GM23338 (cell line): ENCODE results near the gene PSMD10. TPM values are rescaled to one million over a fixed set of nuclear protein-coding genes. Genes with fewer than 3 reads are reported as not detected.

Experiments used
- ATAC-seq: fragments of 200-7000 bp; cut with Tn5 transposase; 3 replicates; pipeline ENCODE4 v1.9.1; 2020
- DNase-seq: peaks from one replicate; pipeline ENCODE4 v3.0.0-alpha.2; 2015; ENCODE audit warnings: low spot score
- H2AFZ ChIP-seq: fragments of 200-600 bp; sonication (generic); 2 replicates; pipeline ENCODE4 v1.8.0; 2016; ENCODE audit warnings: antibody characterized with exemption, mild to moderate bottlenecking, moderate library complexity
- H3F3A ChIP-seq: fragments of 200-600 bp; sonication (generic); replicated peaks from 2 replicates; pipeline ENCODE4 v1.8.0; 2017; ENCODE audit warnings: antibody characterized with exemption, mixed run types, low read depth
- H3K27ac ChIP-seq: fragments of 200-600 bp; sonication (generic); 2 replicates; pipeline ENCODE4 v1.6.1; 2016; ENCODE audit warnings: low read depth
- H3K27me3 ChIP-seq: fragments of 200-600 bp; sonication (generic); 2 replicates; pipeline ENCODE4 v1.8.0; 2016; ENCODE audit warnings: mild to moderate bottlenecking, mixed run types, moderate library complexity; ENCODE audit not compliant: insufficient read depth
- H3K36me3 ChIP-seq: fragments of 200-600 bp; sonication (generic); 2 replicates; pipeline ENCODE4 v1.8.0; 2016; ENCODE audit warnings: mild to moderate bottlenecking; ENCODE audit not compliant: insufficient read depth
- H3K4me1 ChIP-seq: fragments of 200-600 bp; sonication (generic); 2 replicates; pipeline ENCODE4 v1.8.0; 2016; ENCODE audit warnings: mild to moderate bottlenecking, moderate library complexity; ENCODE audit not compliant: insufficient read depth
- H3K4me2 ChIP-seq: fragments of 200-600 bp; sonication (generic); 2 replicates; pipeline ENCODE4 v1.7.1; 2017; ENCODE audit warnings: mixed run types
- H3K4me3 ChIP-seq: fragments of 200-600 bp; sonication (generic); 2 replicates; pipeline ENCODE4 v1.6.1; 2016; ENCODE audit warnings: mixed run types
- H3K79me2 ChIP-seq: fragments of 200-600 bp; sonication (generic); replicated peaks from 2 replicates; pipeline ENCODE4 v1.8.0; 2017; ENCODE audit warnings: mild to moderate bottlenecking; ENCODE audit not compliant: insufficient read depth
- H3K9me2 ChIP-seq: fragments of 200-600 bp; sonication (generic); 2 replicates; pipeline ENCODE4 v1.8.0; 2017; ENCODE audit not compliant: insufficient read depth
- H4K20me1 ChIP-seq: fragments of 200-600 bp; sonication (generic); replicated peaks from 2 replicates; pipeline ENCODE4 v1.8.0; 2017; ENCODE audit warnings: mild to moderate bottlenecking; ENCODE audit not compliant: insufficient read depth
- H3K27ac Mint-ChIP-seq: 2 replicates; pipeline ENCODE4 v1.8.0; 2020; ENCODE audit warnings: inconsistent platforms, mild to moderate bottlenecking, moderate library complexity, mixed read lengths
- H3K27me3 Mint-ChIP-seq: 3 replicates; pipeline ENCODE4 v1.8.0; 2022; ENCODE audit warnings: low read depth, mild to moderate bottlenecking, moderate library complexity, mixed read lengths, inconsistent platforms; ENCODE audit not compliant: insufficient read depth, poor library complexity
- H3K36me3 Mint-ChIP-seq: 3 replicates; pipeline ENCODE4 v1.8.0; 2021; ENCODE audit warnings: low read depth, mild to moderate bottlenecking, inconsistent platforms, moderate library complexity, mixed read lengths
- H3K4me1 Mint-ChIP-seq: 3 replicates; pipeline ENCODE4 v1.8.0; 2020; ENCODE audit warnings: mild to moderate bottlenecking, inconsistent platforms, mixed read lengths
- H3K4me3 Mint-ChIP-seq: 3 replicates; pipeline ENCODE4 v1.8.0; 2021; ENCODE audit warnings: moderate library complexity, mild to moderate bottlenecking, inconsistent platforms, mixed read lengths
- H3K9me3 Mint-ChIP-seq: 3 replicates; pipeline ENCODE4 v1.8.0; 2020; ENCODE audit warnings: moderate library complexity, mild to moderate bottlenecking, inconsistent platforms, mixed read lengths
- CREB1 ChIP-seq: fragments of 250-450 bp; sonication (Bioruptor Pico); IDR thresholded peaks from 2 replicates; pipeline ENCODE4 v1.5.0; 2020; ENCODE audit warnings: low read depth, mild to moderate bottlenecking, moderate library complexity
- CTCF ChIP-seq, 2 experiments: fragments of 200-600 bp in 1 of 2; sonication (generic) in 1 of 2; conservative IDR thresholded peaks; 2 replicates each; pipeline versions ENCODE4 v1.5.1 to v1.6.1; 2016 to 2017; ENCODE audit warnings: antibody characterized with exemption in 2 of 2, low read depth in 2 of 2, mild to moderate bottlenecking in 2 of 2, moderate library complexity in 1 of 2
- ETS1 ChIP-seq: IDR thresholded peaks from 2 replicates; pipeline ENCODE4 v1.6.1; 2016; ENCODE audit warnings: antibody characterized with exemption
- EZH2 ChIP-seq: fragments of 200-600 bp; sonication (generic); IDR thresholded peaks from one replicate; pipeline ENCODE4 v1.8.0; 2017; ENCODE audit warnings: antibody characterized with exemption, mild to moderate bottlenecking, low read depth; ENCODE audit not compliant: unreplicated experiment
- EZH2phosphoT487 ChIP-seq: fragments of 200-600 bp; sonication (generic); IDR thresholded peaks from one replicate; pipeline ENCODE4 v1.8.1; 2018; ENCODE audit warnings: antibody characterized with exemption; ENCODE audit not compliant: unreplicated experiment
- JUNB ChIP-seq: IDR thresholded peaks from one replicate; pipeline ENCODE4 v1.6.1; 2016; ENCODE audit warnings: antibody characterized with exemption; ENCODE audit not compliant: unreplicated experiment
- NANOG ChIP-seq: IDR thresholded peaks from 2 replicates; pipeline ENCODE4 v1.6.1; 2016; ENCODE audit warnings: antibody characterized with exemption, borderline replicate concordance
- POLR2AphosphoS5 ChIP-seq: IDR thresholded peaks from 2 replicates; pipeline ENCODE4 v1.6.1; 2016; ENCODE audit warnings: antibody characterized with exemption, low read depth
- REST ChIP-seq: IDR thresholded peaks from one replicate; pipeline ENCODE4 v1.6.1; 2018; ENCODE audit warnings: antibody characterized with exemption; ENCODE audit not compliant: unreplicated experiment
- STAT1 ChIP-seq: IDR thresholded peaks from one replicate; pipeline ENCODE4 v1.6.1; 2016; ENCODE audit warnings: antibody characterized with exemption; ENCODE audit not compliant: unreplicated experiment
- ZNF114 ChIP-seq: fragments of 250-450 bp; sonication (Bioruptor Pico); IDR thresholded peaks from 2 replicates; pipeline ENCODE4 v1.5.0; 2020; ENCODE audit warnings: mild to moderate bottlenecking, moderate library complexity
- ZNF331 ChIP-seq: fragments of 250-450 bp; sonication (Bioruptor Pico); IDR thresholded peaks from 2 replicates; pipeline ENCODE4 v1.5.0; 2020; ENCODE audit warnings: low read depth, mild to moderate bottlenecking, moderate library complexity
- ZNF462 ChIP-seq: fragments of 250-450 bp; sonication (Bioruptor Pico); IDR thresholded peaks from 2 replicates; pipeline ENCODE4 v1.5.0; 2020; ENCODE audit warnings: mild to moderate bottlenecking, moderate library complexity
- polyA plus RNA-seq: library from polyadenylated mRNA; unstranded; fragments of >200 nt; fragmentation: Nextera tagmentation; extraction: Ambion mirVana; gene quantifications from 2 replicates; pipeline ENCODE4 v1.2.1, GENCODE V29; 2016
- total RNA-seq: library from RNA; depleted of rRNA; stranded (reverse); fragments of >200 nt; shearing (Covaris generic); gene quantifications from 2 replicates; pipeline ENCODE4 v1.2.3, GENCODE V29; 2014

The PSMD10 gene
- total and polyA plus RNA-seq, 2 experiments from 2014 or later = 53.0 to 61.2 TPM

GRCh38 chrX:108064001-108064400 lies 27.3 kb downstream of the PSMD10 start:
- DNase-seq = no peak
- H3K27ac Mint-ChIP-seq = no peak overlapping the region
- peaks cover 12% of the 10 kb centered on the region; the same call in 2 of the 3 replicates for H3K4me1 Mint-ChIP-seq
- H3K9me3 Mint-ChIP-seq = no peaks in the 10 kb centered on the region
- no peaks in the 10 kb centered on the region for H3K79me2 ChIP-seq
- H3K27ac ChIP-seq = no peak overlapping the region
- H3K4me3 Mint-ChIP-seq = no peak overlapping the region
- no peaks in the 10 kb centered on the region for H3K27me3 Mint-ChIP-seq
- no peak for ATAC-seq
- H4K20me1 ChIP-seq = no peaks in the 10 kb centered on the region
- no peaks in the 10 kb centered on the region for H3K27me3 ChIP-seq
- no peak overlapping the region for H3K4me3 ChIP-seq
- no peaks in the 10 kb centered on the region for H3K9me2 ChIP-seq
- no peaks in the 10 kb centered on the region for H3K36me3 ChIP-seq
- H3K4me2 ChIP-seq = no peak overlapping the region
- H3K36me3 Mint-ChIP-seq = no peaks in the 10 kb centered on the region
- no peak for TF ChIP-seq NANOG
- TF ChIP-seq CTCF (conservative IDR thresholded peaks at IDR 0.05; ENCODE audit: low read depth in 2 of 2) = no peak
- TF ChIP-seq ZNF114 (CRISPR knock-in tag) = no peak
- no peak for TF ChIP-seq ETS1
- TF ChIP-seq EZH2phosphoT487 = no peak
- no peak for TF ChIP-seq POLR2AphosphoS5
- no peak for TF ChIP-seq CREB1 (CRISPR knock-in tag)
- TF ChIP-seq ZNF331 (CRISPR knock-in tag) = no peak
- no peak for TF ChIP-seq ZNF462 (CRISPR knock-in tag)
- no peak for TF ChIP-seq REST
- no peak for TF ChIP-seq JUNB
- no peak for TF ChIP-seq STAT1
- TF ChIP-seq EZH2 = no peak
- no peaks in the 10 kb centered on the region for H3K4me1 ChIP-seq
- H2AFZ ChIP-seq = no peak overlapping the region
- no peaks in the 10 kb centered on the region for H3F3A ChIP-seq
